ENCODE measurements around the gene LRP1B. TPM values are rescaled to one million over a fixed set of nuclear protein-coding genes. Genes with fewer than 3 reads are reported as not detected.

The LRP1B gene
- polyA plus RNA-seq, 1 donor from 2014 or later: 12.7 TPM

DNA sequence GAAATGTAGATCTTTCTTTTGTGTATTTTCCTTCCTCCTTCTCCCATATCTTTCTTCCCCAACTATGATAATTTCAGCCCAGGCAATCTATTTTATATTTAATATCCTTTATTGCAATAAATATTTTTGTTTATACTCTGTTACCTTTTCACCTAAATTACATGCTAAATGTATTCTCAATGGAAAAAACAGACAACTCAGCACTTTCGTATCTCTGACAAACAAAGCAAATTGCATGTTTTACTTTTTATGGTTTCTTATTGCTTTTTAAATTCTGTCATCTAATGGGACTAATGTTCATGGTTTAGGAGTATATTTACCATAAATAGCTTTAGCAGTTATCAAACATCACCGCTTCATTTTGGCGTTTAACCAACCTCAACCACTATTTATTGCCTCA lies 74.0 kb downstream of the LRP1B start:
- Histone ChIP-seq H3K27me3 (ENCODE audit: insufficient read depth, low read depth, low read length) (no peaks in the 10 kb centered on the region), H3K27ac (ENCODE audit: low read length) (no peak overlapping the region), H2AFZ (ENCODE audit: low read depth, low read length) (no peak overlapping the region), H3K79me2 (replicated peaks; ENCODE audit: insufficient read depth, low read length) (no peaks in the 10 kb centered on the region), H3K4me2 (ENCODE audit: low read length) (no peak overlapping the region), H3K4me3 (ENCODE audit: low read length) (no peak overlapping the region), H3K9ac (ENCODE audit: low read length) (no peak overlapping the region), H3K9me2 (ENCODE audit: insufficient read depth, low read length) (no peaks in the 10 kb centered on the region), H3F3A (ENCODE audit: insufficient read depth, low read length, poor library complexity, severe bottlenecking) (no peaks in the 10 kb centered on the region), H4K20me1 (ENCODE audit: insufficient read depth) (no peaks in the 10 kb centered on the region), H3K36me3 (ENCODE audit: insufficient read depth, low read length) (no peaks in the 10 kb centered on the region), H3K9me3 (ENCODE audit: low read length) (no peaks in the 10 kb centered on the region)
- TF ChIP-seq POLR2AphosphoS5 (IDR thresholded peaks at IDR 0.05) (no peak), SMC3 (conservative IDR thresholded peaks at IDR 0.05; ENCODE audit: poor library complexity) (no peak), CTCF (IDR thresholded peaks at IDR 0.05; ENCODE audit: poor library complexity, severe bottlenecking) (no peak), EZH2 (IDR thresholded peaks at IDR 0.05; ENCODE audit: borderline replicate concordance, insufficient read depth, low read length, poor library complexity, severe bottlenecking) (no peak), RAD21 (conservative IDR thresholded peaks at IDR 0.05) (no peak), EP300 (conservative IDR thresholded peaks at IDR 0.05; ENCODE audit: poor library complexity, severe bottlenecking) (no peak), TAF1 (IDR thresholded peaks at IDR 0.05; ENCODE audit: low read depth) (no peak)

DNA sequence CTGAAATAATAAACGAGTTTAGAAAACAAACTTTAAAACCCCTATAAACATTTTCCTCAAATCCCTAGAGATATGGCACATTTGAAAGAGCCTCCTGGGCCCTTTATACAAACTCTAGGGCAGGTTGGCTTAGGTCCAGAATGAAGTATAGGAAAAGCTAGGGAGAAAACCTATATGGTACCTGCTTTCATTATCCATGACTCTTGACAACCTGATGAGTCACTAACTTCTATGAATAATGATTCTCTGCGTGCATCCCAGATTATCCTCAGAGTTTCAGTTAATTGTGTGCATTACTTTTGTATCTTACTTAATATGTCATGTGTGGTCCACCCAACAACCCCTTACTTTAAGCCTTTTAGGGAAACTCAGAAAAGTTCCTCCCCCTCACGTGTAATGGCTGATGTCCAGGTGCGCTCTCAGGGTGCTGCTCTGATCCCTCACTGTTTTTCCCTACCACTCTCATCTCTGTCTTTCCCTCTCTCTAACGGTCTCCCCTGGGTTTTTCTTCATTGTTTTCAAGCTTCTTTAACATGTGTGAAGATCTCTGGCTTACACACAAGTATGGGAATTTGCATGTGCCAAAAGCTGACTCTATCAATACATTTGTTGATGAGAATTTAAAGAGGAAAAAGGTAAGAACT lies 78.5 kb downstream of the LRP1B start:
- H3K4me3 ChIP-seq (ENCODE audit: low read length): no peak overlapping the region
- no peak overlapping the region for H3K4me2 ChIP-seq (ENCODE audit: low read length)
- no peaks in the 10 kb centered on the region for H4K20me1 ChIP-seq (ENCODE audit: insufficient read depth)
- H3K9ac ChIP-seq (ENCODE audit: low read length): no peak overlapping the region
- no peaks in the 10 kb centered on the region for H3K79me2 ChIP-seq (replicated peaks; ENCODE audit: insufficient read depth, low read length)
- H3K9me2 ChIP-seq (ENCODE audit: insufficient read depth, low read length): no peaks in the 10 kb centered on the region
- TF ChIP-seq SMC3 (conservative IDR thresholded peaks at IDR 0.05; ENCODE audit: poor library complexity) (no peak), EZH2 (IDR thresholded peaks at IDR 0.05; ENCODE audit: borderline replicate concordance, insufficient read depth, low read length, poor library complexity, severe bottlenecking) (no peak), CTCF (IDR thresholded peaks at IDR 0.05; ENCODE audit: poor library complexity, severe bottlenecking) (no peak), RAD21 (conservative IDR thresholded peaks at IDR 0.05) (no peak), EP300 (conservative IDR thresholded peaks at IDR 0.05; ENCODE audit: poor library complexity, severe bottlenecking) (no peak), POLR2AphosphoS5 (IDR thresholded peaks at IDR 0.05) (no peak), MXI1 (conservative IDR thresholded peaks at IDR 0.05; ENCODE audit: poor library complexity, severe bottlenecking) (no peak)
- H3K27ac ChIP-seq (ENCODE audit: low read length): no peak overlapping the region
- no peaks in the 10 kb centered on the region for H3K9me3 ChIP-seq (ENCODE audit: low read length)
- H3K27me3 ChIP-seq (ENCODE audit: insufficient read depth, low read depth, low read length): no peaks in the 10 kb centered on the region
- H3K36me3 ChIP-seq (ENCODE audit: insufficient read depth, low read length): no peaks in the 10 kb centered on the region
- no peak overlapping the region for H2AFZ ChIP-seq (ENCODE audit: low read depth, low read length)
- H3F3A ChIP-seq (ENCODE audit: insufficient read depth, low read length, poor library complexity, severe bottlenecking): no peaks in the 10 kb centered on the region

DNA sequence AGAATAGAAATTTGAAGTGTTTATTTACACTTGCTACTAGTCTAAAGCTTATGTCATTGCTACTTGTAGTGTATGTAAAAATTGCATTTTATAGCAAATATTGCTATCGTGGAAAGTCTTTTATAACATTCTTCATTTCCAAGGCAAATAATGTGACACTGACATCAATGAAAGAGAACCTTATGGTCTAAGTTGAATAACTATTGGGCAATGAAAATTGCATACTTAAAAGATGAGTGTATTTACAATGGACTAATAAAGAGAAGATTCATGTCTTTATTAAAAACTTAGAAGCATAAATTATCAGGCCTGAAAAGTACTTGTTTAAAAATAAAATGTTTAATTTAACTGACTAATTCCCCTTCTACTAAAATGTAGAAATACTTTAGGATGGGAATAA lies 82.2 kb downstream of the LRP1B start:
- Histone ChIP-seq H3K27me3 (ENCODE audit: insufficient read depth, low read depth, low read length) (no peaks in the 10 kb centered on the region), H3K79me2 (replicated peaks; ENCODE audit: insufficient read depth, low read length) (no peaks in the 10 kb centered on the region), H3K36me3 (ENCODE audit: insufficient read depth, low read length) (no peaks in the 10 kb centered on the region), H3K4me2 (ENCODE audit: low read length) (no peak overlapping the region), H3K9me2 (ENCODE audit: insufficient read depth, low read length) (no peaks in the 10 kb centered on the region), H3F3A (ENCODE audit: insufficient read depth, low read length, poor library complexity, severe bottlenecking) (no peaks in the 10 kb centered on the region), H3K4me3 (ENCODE audit: low read length) (no peak overlapping the region), H2AFZ (ENCODE audit: low read depth, low read length) (no peak overlapping the region), H3K9me3 (ENCODE audit: low read length) (no peaks in the 10 kb centered on the region), H3K27ac (ENCODE audit: low read length) (no peak overlapping the region), H4K20me1 (ENCODE audit: insufficient read depth) (no peaks in the 10 kb centered on the region), H3K9ac (ENCODE audit: low read length) (no peak overlapping the region)
- no peak for TF ChIP-seq EZH2 (IDR thresholded peaks at IDR 0.05; ENCODE audit: borderline replicate concordance, insufficient read depth, low read length, poor library complexity, severe bottlenecking)
- TF ChIP-seq EP300 (conservative IDR thresholded peaks at IDR 0.05; ENCODE audit: poor library complexity, severe bottlenecking): no peak
- no peak for TF ChIP-seq MXI1 (conservative IDR thresholded peaks at IDR 0.05; ENCODE audit: poor library complexity, severe bottlenecking)
- no peak for TF ChIP-seq RAD21 (conservative IDR thresholded peaks at IDR 0.05)
- no peak for TF ChIP-seq REST (IDR thresholded peaks at IDR 0.05; ENCODE audit: borderline replicate concordance)
- no peak for TF ChIP-seq CTCF (IDR thresholded peaks at IDR 0.05; ENCODE audit: poor library complexity, severe bottlenecking)
- TF ChIP-seq TAF1 (IDR thresholded peaks at IDR 0.05; ENCODE audit: low read depth): no peak
- TF ChIP-seq POLR2AphosphoS5 (IDR thresholded peaks at IDR 0.05): no peak
- no peak for TF ChIP-seq SMC3 (conservative IDR thresholded peaks at IDR 0.05; ENCODE audit: poor library complexity)

All from neural cell (in vitro differentiated cells).